GM23338 (cell line): ENCODE measurements around the gene C1orf74.
A peak's percentile ranks its signal among the peaks of the same experiment; 100 is the strongest.

ENCODE experiments used
- CREB1 ChIP-seq: fragments of 250-450 bp; sonication (Bioruptor Pico); IDR thresholded peaks from 2 replicates; pipeline ENCODE4 v1.5.0; 2020; ENCODE audit warnings: low read depth, mild to moderate bottlenecking, moderate library complexity
- CTCF ChIP-seq, 2 experiments: fragments of 200-600 bp in 1 of 2; sonication (generic) in 1 of 2; conservative IDR thresholded peaks; 2 replicates each; pipeline versions ENCODE4 v1.5.1 to v1.6.1; 2016 to 2017; ENCODE audit warnings: antibody characterized with exemption in 2 of 2, low read depth in 2 of 2, mild to moderate bottlenecking in 2 of 2, moderate library complexity in 1 of 2
- ETS1 ChIP-seq: IDR thresholded peaks from 2 replicates; pipeline ENCODE4 v1.6.1; 2016; ENCODE audit warnings: antibody characterized with exemption
- EZH2 ChIP-seq: fragments of 200-600 bp; sonication (generic); IDR thresholded peaks from one replicate; pipeline ENCODE4 v1.8.0; 2017; ENCODE audit warnings: antibody characterized with exemption, mild to moderate bottlenecking, low read depth; ENCODE audit not compliant: unreplicated experiment
- EZH2phosphoT487 ChIP-seq: fragments of 200-600 bp; sonication (generic); IDR thresholded peaks from one replicate; pipeline ENCODE4 v1.8.1; 2018; ENCODE audit warnings: antibody characterized with exemption; ENCODE audit not compliant: unreplicated experiment
- JUNB ChIP-seq: IDR thresholded peaks from one replicate; pipeline ENCODE4 v1.6.1; 2016; ENCODE audit warnings: antibody characterized with exemption; ENCODE audit not compliant: unreplicated experiment
- POLR2AphosphoS5 ChIP-seq: IDR thresholded peaks from 2 replicates; pipeline ENCODE4 v1.6.1; 2016; ENCODE audit warnings: antibody characterized with exemption, low read depth
- REST ChIP-seq: IDR thresholded peaks from one replicate; pipeline ENCODE4 v1.6.1; 2018; ENCODE audit warnings: antibody characterized with exemption; ENCODE audit not compliant: unreplicated experiment
- ZNF114 ChIP-seq: fragments of 250-450 bp; sonication (Bioruptor Pico); IDR thresholded peaks from 2 replicates; pipeline ENCODE4 v1.5.0; 2020; ENCODE audit warnings: mild to moderate bottlenecking, moderate library complexity

- TF ChIP-seq CTCF (conservative IDR thresholded peaks at IDR 0.05; ENCODE audit: low read depth in 2 of 2) (no peak), REST (no peak), EZH2 (no peak), POLR2AphosphoS5 (peak; percentile 97), CREB1 (peak; percentile 99), EZH2phosphoT487 (no peak), ETS1 (peak; percentile 72), JUNB (no peak), ZNF114 (CRISPR knock-in tag) (no peak)
Measured at GRCh38 chr1:209784265-209785169, at the start of gene C1orf74.
